Measurements from ENCODE around the gene CRYL1.

CRYL1 gene

GRCh38 chr13:20362484-20363041 is 163.1 kb downstream of the CRYL1 start:
- DNase-seq, result no peak

GRCh38 chr13:20360835-20361412 is 164.7 kb downstream of the CRYL1 start:
- no peak for DNase-seq

- no peak for DNase-seq
Observed at GRCh38 chr13:20360041-20360491, 165.6 kb downstream of the CRYL1 start.

GRCh38 chr13:20359335-20359734 is 166.3 kb downstream of the CRYL1 start:
- DNase-seq, result no peak

- no peak for DNase-seq
Observed at GRCh38 chr13:20358022-20358421, 167.6 kb downstream of the CRYL1 start.

- no peak for DNase-seq
Observed at GRCh38 chr13:20356444-20356843, 169.2 kb downstream of the CRYL1 start.

- DNase-seq, result no peak
Observed at GRCh38 chr13:20354722-20355121, 170.9 kb downstream of the CRYL1 start.

- DNase-seq, result no peak
Observed at GRCh38 chr13:20353973-20354372, 171.7 kb downstream of the CRYL1 start.
